H1 (cell line): ENCODE data around the gene FCF1. TPM values are rescaled to one million over a fixed set of nuclear protein-coding genes. Genes with fewer than 3 reads are reported as not detected.

Experiments used
- CTCF ChIA-PET: fragments of 300-600 bp; sonication (Branson Sonifier 250); formaldehyde crosslinking; loops from one replicate; lab custom pipeline; 2021; ENCODE audit not compliant: partially characterized antibody; lab: Charles Lee
- POLR2A ChIA-PET: fragments of 300-600 bp; sonication (Branson Sonifier 250); formaldehyde crosslinking; loops from one replicate; lab custom pipeline; 2021; ENCODE audit warnings: inconsistent platforms; ENCODE audit not compliant: partially characterized antibody; lab: Charles Lee
- DNase-seq, 2 experiments: peaks; one replicate each; pipeline versions ENCODE4 v3.0.0 to v3.0.0-alpha.2; 2010 to 2022; ENCODE audit warnings: low spot score in 2 of 2, low read depth in 1 of 2, mixed read lengths in 1 of 2
- FAIRE-seq: peaks from 2 replicates; lab custom pipeline; 2011; peaks lifted over from hg19 to GRCh38; lab: Jason Lieb, UNC
- H2AFZ ChIP-seq: 2 replicates; pipeline ENCODE4 v1.8.1; 2012; ENCODE audit warnings: low read length, inconsistent platforms
- H2AK5ac ChIP-seq: 2 replicates; pipeline ENCODE4 v1.6.1; 2013; ENCODE audit warnings: low read depth, low read length
- H2BK120ac ChIP-seq: replicated peaks from 2 replicates; pipeline ENCODE3; 2013; ENCODE audit warnings: low read depth, low read length, inconsistent platforms
- H2BK12ac ChIP-seq: 2 replicates; pipeline ENCODE4 v1.6.1; 2013; ENCODE audit warnings: low read depth, low read length
- H2BK15ac ChIP-seq: 2 replicates; pipeline ENCODE4 v1.6.1; 2013; ENCODE audit warnings: low read length
- H2BK20ac ChIP-seq: 2 replicates; pipeline ENCODE4 v1.6.1; 2013; ENCODE audit warnings: low read length
- H2BK5ac ChIP-seq: 2 replicates; pipeline ENCODE4 v1.6.1; 2013; ENCODE audit warnings: low read depth, low read length
- H3K14ac ChIP-seq: 2 replicates; pipeline ENCODE4 v1.6.1; 2013; ENCODE audit warnings: inconsistent platforms; ENCODE audit not compliant: insufficient read length
- H3K18ac ChIP-seq: 2 replicates; pipeline ENCODE4 v1.6.1; 2013; ENCODE audit warnings: low read length; ENCODE audit errors: extremely low read depth
- H3K23ac ChIP-seq: 2 replicates; pipeline ENCODE4 v1.6.1; 2013; ENCODE audit warnings: inconsistent platforms; ENCODE audit not compliant: insufficient read length
- H3K23me2 ChIP-seq: 2 replicates; pipeline ENCODE4 v1.6.1; 2013; ENCODE audit warnings: low read depth, low read length
- H3K27ac ChIP-seq: 2 replicates; pipeline ENCODE4 v1.6.1; 2011; ENCODE audit warnings: low read depth, low read length, inconsistent platforms
- H3K27me3 ChIP-seq, 4 experiments: replicated peaks in 1 of 4; 1 replicate in 1 of 4; 2 replicates in 3 of 4; pipeline versions ENCODE4 v1.6.1 to v1.8.1; 2011 to 2013; ENCODE audit warnings: low read length in 3 of 4, mild to moderate bottlenecking in 3 of 4, inconsistent platforms in 2 of 4, mixed read lengths in 2 of 4, moderate library complexity in 1 of 4; ENCODE audit not compliant: control insufficient read depth in 3 of 4, insufficient read depth in 3 of 4; ENCODE audit errors: extremely low read depth in 1 of 4
- H3K36me3 ChIP-seq, 4 experiments: 2 replicates each; pipeline versions ENCODE4 v1.6.1 to v1.8.1; 2011 to 2013; ENCODE audit warnings: mild to moderate bottlenecking in 4 of 4, low read length in 3 of 4, moderate library complexity in 2 of 4, control low read depth in 1 of 4, inconsistent platforms in 1 of 4; ENCODE audit not compliant: insufficient read depth in 4 of 4, control insufficient read depth in 2 of 4
- H3K4ac ChIP-seq: replicated peaks from 2 replicates; pipeline ENCODE3; 2013; ENCODE audit warnings: low read length, low read depth, mixed read lengths, inconsistent platforms; ENCODE audit not compliant: insufficient read length
- H3K4me1 ChIP-seq, 4 experiments: replicated peaks in 1 of 4; 1 replicate in 1 of 4; 2 replicates in 3 of 4; pipeline versions ENCODE4 v1.6.1 to v1.8.1; 2011 to 2013; ENCODE audit warnings: low read length in 3 of 4, inconsistent platforms in 2 of 4, mixed read lengths in 1 of 4; ENCODE audit not compliant: insufficient read depth in 4 of 4, control insufficient read depth in 3 of 4
- H3K4me2 ChIP-seq, 2 experiments: 2 replicates each; pipeline versions ENCODE4 v1.6.1 to v1.8.1; 2011 to 2013; ENCODE audit warnings: low read depth in 2 of 2, low read length in 2 of 2, control low read depth in 1 of 2, inconsistent platforms in 1 of 2, mild to moderate bottlenecking in 1 of 2; ENCODE audit not compliant: insufficient read depth in 1 of 2
- H3K4me3 ChIP-seq, 4 experiments: fragments of 200-600, 300-600 bp in 1 of 4; sonication (generic), shearing (Covaris generic), sonication (Bioruptor Twin) in 1 of 4; 2 replicates each; pipeline versions ENCODE4 v1.5.1 to v1.8.1; 2011 to 2016; ENCODE audit warnings: low read length in 4 of 4, low read depth in 3 of 4, control low read depth in 2 of 4, inconsistent platforms in 2 of 4, mild to moderate bottlenecking in 2 of 4, mixed read lengths in 1 of 4, moderate library complexity in 1 of 4; ENCODE audit not compliant: insufficient read depth in 2 of 4; ENCODE audit errors: extremely low read depth in 1 of 4
- H3K56ac ChIP-seq: replicated peaks from 2 replicates; pipeline ENCODE3; 2013; ENCODE audit warnings: low read depth, mild to moderate bottlenecking, mixed read lengths, low read length, inconsistent platforms; ENCODE audit not compliant: insufficient read length
- H3K79me1 ChIP-seq: 2 replicates; pipeline ENCODE4 v1.6.1; 2013; ENCODE audit warnings: low read depth, low read length, control low read depth
- H3K79me2 ChIP-seq, 2 experiments: 2 replicates each; pipeline versions ENCODE4 v1.6.1 to v1.8.1; 2012 to 2013; ENCODE audit warnings: low read length in 2 of 2, mild to moderate bottlenecking in 2 of 2, inconsistent platforms in 1 of 2; ENCODE audit not compliant: insufficient read depth in 2 of 2, control insufficient read depth in 1 of 2
- H3K9ac ChIP-seq, 4 experiments: replicated peaks in 1 of 4; 1 replicate in 1 of 4; 2 replicates in 3 of 4; pipeline versions ENCODE4 v1.6.1 to v1.8.1; 2011 to 2013; ENCODE audit warnings: low read depth in 3 of 4, low read length in 3 of 4, control low read depth in 2 of 4, mild to moderate bottlenecking in 2 of 4, moderate library complexity in 2 of 4, inconsistent platforms in 1 of 4; ENCODE audit errors: extremely low read depth in 1 of 4
- H3K9me3 ChIP-seq, 2 experiments: 2 replicates each; pipeline versions ENCODE4 v1.6.1 to v1.8.1; 2012 to 2013; ENCODE audit warnings: mild to moderate bottlenecking in 2 of 2, moderate library complexity in 2 of 2, control low read depth in 1 of 2, inconsistent platforms in 1 of 2, low read depth in 1 of 2, low read length in 1 of 2, mixed read lengths in 1 of 2; ENCODE audit not compliant: insufficient read depth in 2 of 2
- H4K20me1 ChIP-seq, 2 experiments: replicated peaks in 1 of 2; 2 replicates each; pipeline versions ENCODE3 to v1.8.1; 2011 to 2013; ENCODE audit warnings: inconsistent platforms in 2 of 2, low read length in 2 of 2, mild to moderate bottlenecking in 1 of 2; ENCODE audit not compliant: insufficient read depth in 2 of 2, control insufficient read depth in 1 of 2
- H4K5ac ChIP-seq: 2 replicates; pipeline ENCODE4 v1.6.1; 2013; ENCODE audit warnings: low read length, low read depth, mixed read lengths, inconsistent platforms; ENCODE audit not compliant: insufficient read length
- H4K8ac ChIP-seq: 2 replicates; pipeline ENCODE4 v1.8.0; 2013; ENCODE audit warnings: mild to moderate bottlenecking, moderate library complexity, low read length, inconsistent platforms; ENCODE audit not compliant: insufficient read depth; ENCODE audit errors: extremely low read depth
- H4K91ac ChIP-seq: replicated peaks from 2 replicates; pipeline ENCODE3; 2013; ENCODE audit warnings: low read length, mixed read lengths, inconsistent platforms; ENCODE audit not compliant: insufficient read length
- BACH1 ChIP-seq: IDR thresholded peaks from 2 replicates; pipeline ENCODE4 v1.6.1; 2012; ENCODE audit warnings: low read length, improper control_type of control experiment
- MAFK ChIP-seq: IDR thresholded peaks from 2 replicates; pipeline ENCODE4 v1.6.1; 2012; ENCODE audit warnings: low read depth, mild to moderate bottlenecking, improper control_type of control experiment, low read length
- SUZ12 ChIP-seq: fragments of 200-600 bp; sonication (generic); IDR thresholded peaks from 2 replicates; pipeline ENCODE4 v1.6.1; 2012; ENCODE audit warnings: mild to moderate bottlenecking, inconsistent platforms, low read length, moderate library complexity, mixed read lengths
- TAF7 ChIP-seq: optimal IDR thresholded peaks from 2 replicates; pipeline ENCODE3; 2011; ENCODE audit warnings: low read depth, mild to moderate bottlenecking, inconsistent platforms, low read length, moderate library complexity, borderline replicate concordance
- WGBS, 2 experiments: shearing (Covaris generic) in 1 of 2; methylation state at CpG; one replicate each; pipeline versions ENCODE4 v1.1.6 to v1.1.7; 2013 to 2015; ENCODE audit warnings: low lambda C conversion rate in 2 of 2, mixed read lengths in 2 of 2, inconsistent platforms in 1 of 2, low coverage in 1 of 2, missing lambda C conversion rate in 1 of 2; ENCODE audit not compliant: insufficient replicate concordance in 2 of 2, insufficient coverage in 1 of 2, insufficient read length in 1 of 2; ENCODE audit errors: extremely low coverage in 1 of 2, missing lambda C conversion rate in 1 of 2; 5-methylcytosine and 5-hydroxymethylcytosine counted together
- polyA plus RNA-seq, 7 experiments: library from polyadenylated mRNA; depleted of rRNA in 3 of 7; stranded (reverse) in 5 of 7; unstranded in 2 of 7; fragments of >200 nt in 5 of 7; fragments of 200-250 nt in 2 of 7; gene quantifications; 1 replicate in 5 of 7; 2 replicates in 1 of 7; 4 replicates in 1 of 7; pipeline versions ENCODE4 v1.2.1 to v1.2.3, GENCODE V29; 2011 to 2013; ENCODE audit warnings: missing spikeins in 2 of 7, mixed read lengths in 2 of 7
- total RNA-seq: library from RNA; stranded (reverse); fragmentation: NEBNext Ultra II Directional; extraction: Animal tissue kit (Norgen Biotek cat#: 25700); gene quantifications from 2 replicates; pipeline ENCODE4 v1.2.1, GENCODE V29; 2021

The FCF1 gene
- total and polyA plus RNA-seq, 2 of the 8 experiments (the other 6 are each of a cell fraction or from before 2014, with no cell fraction given), result 48.1 to 84.3 TPM

- Histone ChIP-seq H3K23ac (no peak overlapping the region), H3K4ac (no peak overlapping the region), H2BK5ac (no peak overlapping the region), H2AK5ac (no peak overlapping the region), H3K79me1 (no peaks in the 10 kb centered on the region), H3K18ac (no peak overlapping the region), H2BK12ac (no peak overlapping the region), H3K9me3 (no peaks in the 10 kb centered on the region), H3K79me2 (no peaks in the 10 kb centered on the region), H2BK120ac (no peak overlapping the region), H4K20me1 (peaks cover 0 to 3% of the 10 kb centered on the region in 2 experiments), H3K4me3 (no peak overlapping the region), H3K9ac (no peak overlapping the region), H3K4me1 (peaks cover 0 to 3% (median 0%) of the 10 kb centered on the region in 4 experiments; a peak in 2 of 7 replicates), H3K14ac (no peak overlapping the region), H3K56ac (no peak overlapping the region), H3K36me3 (peaks cover 2 to 34% (median 7%) of the 10 kb centered on the region in 4 experiments; a peak in 6 of 8 replicates), H4K5ac (no peak overlapping the region), H2BK15ac (no peak overlapping the region), H4K91ac (no peak overlapping the region), H3K27ac (no peak overlapping the region), H3K23me2 (no peaks in the 10 kb centered on the region), H2BK20ac (no peak overlapping the region), H2AFZ (no peak overlapping the region), H3K4me2 (no peak overlapping the region), H3K27me3 (no peaks in the 10 kb centered on the region), H4K8ac (no peak overlapping the region)
- TF ChIP-seq TAF7 (no peak), SUZ12 (no peak), MAFK (peak; percentile 90), BACH1 (peak; percentile 83)
- ChIA-PET POLR2A (no interaction called here), CTCF (interaction anchor here (1.2 kb wide), 1 partner anchor 14 kb away, joined by 3 read pairs; no protein-coding TSS in a partner anchor)
- WGBS, 2 experiments, result 86% methylated on average over 10 of the region's 10 CpGs; no CpG with 5 or more reads in 1 of the 2 experiments
- no peak for FAIRE-seq
- no peak for DNase-seq
These were observed 30.6 kb upstream of the FCF1 start for GRCh38 chr14:74682169-74682952.
